Activated naive CD4-positive, alpha-beta T cell treated with anti-CD3 and anti-CD28 coated beads for 36 hours (primary cell): ENCODE measurements around the gene ADAM17. TPM values are rescaled to one million over a fixed set of nuclear protein-coding genes. Genes with fewer than 3 reads are reported as not detected.

Experiments used
- CTCF ChIA-PET: fragments of 350-600 bp; sonication (Branson Sonifier 250); formaldehyde crosslinking; loops from one replicate; lab custom pipeline; 2021; ENCODE audit warnings: antibody characterized with exemption; lab: Charles Lee
- DNase-seq: peaks from one replicate; pipeline ENCODE4 v3.0.0-alpha.2; 2020
- H3K27ac Mint-ChIP-seq: one replicate; pipeline ENCODE4 v1.8.0; 2021; ENCODE audit warnings: mild to moderate bottlenecking, mixed read lengths
- H3K27me3 Mint-ChIP-seq: one replicate; pipeline ENCODE4 v1.8.0; 2021; ENCODE audit warnings: low read depth, mixed read lengths
- H3K36me3 Mint-ChIP-seq: one replicate; pipeline ENCODE4 v1.8.0; 2021; ENCODE audit warnings: low read depth, mixed read lengths
- H3K4me1 Mint-ChIP-seq: one replicate; pipeline ENCODE4 v1.8.0; 2021; ENCODE audit warnings: low read depth, mixed read lengths
- H3K4me3 Mint-ChIP-seq: one replicate; pipeline ENCODE4 v1.8.0; 2021; ENCODE audit warnings: mild to moderate bottlenecking, moderate library complexity, mixed read lengths
- H3K9me3 Mint-ChIP-seq: one replicate; pipeline ENCODE4 v1.8.0; 2021; ENCODE audit warnings: mixed read lengths
- intact Hi-C: fragments of 100-400 bp; cut with micrococcal nuclease; formaldehyde crosslinking; loops from one replicate; pipeline ENCODE4 v1.15.1; 2023
- total RNA-seq, 2 experiments: library from RNA; stranded (reverse); gene quantifications; one replicate each; pipeline ENCODE4 v1.2.3, GENCODE V29; 2021

ADAM17 gene
- total RNA-seq, 2 experiments from 2014 or later, result 10.5 to 11.0 TPM

DNA sequence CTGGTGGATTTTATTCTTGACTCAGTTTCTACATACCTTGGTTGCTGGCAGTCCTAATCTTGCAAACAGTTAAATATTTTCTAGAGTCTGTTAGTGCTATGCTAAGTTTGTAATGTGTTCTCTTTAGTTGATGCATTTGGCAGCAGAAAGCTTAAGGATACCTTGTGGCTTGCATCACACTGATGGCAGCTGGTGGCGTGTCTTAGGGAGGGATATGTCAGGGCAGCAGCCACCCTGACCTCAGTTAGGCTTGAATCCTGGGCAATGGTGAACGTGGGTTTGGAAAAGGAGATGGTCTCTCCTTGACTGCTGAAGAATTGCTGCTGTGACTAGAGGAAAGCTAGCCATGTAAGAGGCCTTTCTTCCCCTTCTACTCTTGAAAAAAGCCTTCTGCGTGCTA lies 77.1 kb downstream of the ADAM17 start:
- no peak overlapping the region for H3K4me3 Mint-ChIP-seq
- H3K36me3 Mint-ChIP-seq, result peaks cover 14% of the 10 kb centered on the region
- peak overlapping the region; percentile 30 for H3K27ac Mint-ChIP-seq
- CTCF ChIA-PET, result no interaction called here
- peaks cover 33% of the 10 kb centered on the region for H3K4me1 Mint-ChIP-seq
- H3K27me3 Mint-ChIP-seq, result no peaks in the 10 kb centered on the region
- H3K9me3 Mint-ChIP-seq, result no peaks in the 10 kb centered on the region
- intact Hi-C loops, result loop anchor here (10.0 kb wide), 1 partner anchor 226 kb away; no protein-coding TSS in a partner anchor
- DNase-seq, result no peak

- intact Hi-C loops, result loop anchor here (10.0 kb wide), 1 partner anchor 227 kb away; no protein-coding TSS in a partner anchor
- Mint-ChIP-seq H3K27me3 (no peaks in the 10 kb centered on the region), H3K9me3 (no peaks in the 10 kb centered on the region), H3K4me3 (no peak overlapping the region), H3K27ac (no peak overlapping the region), H3K4me1 (peaks cover 33% of the 10 kb centered on the region), H3K36me3 (peaks cover 12% of the 10 kb centered on the region)
- CTCF ChIA-PET, result no interaction called here
- DNase-seq, result no peak
Observed at GRCh38 chr2:9477914-9478313, 77.7 kb downstream of the ADAM17 start.

DNA sequence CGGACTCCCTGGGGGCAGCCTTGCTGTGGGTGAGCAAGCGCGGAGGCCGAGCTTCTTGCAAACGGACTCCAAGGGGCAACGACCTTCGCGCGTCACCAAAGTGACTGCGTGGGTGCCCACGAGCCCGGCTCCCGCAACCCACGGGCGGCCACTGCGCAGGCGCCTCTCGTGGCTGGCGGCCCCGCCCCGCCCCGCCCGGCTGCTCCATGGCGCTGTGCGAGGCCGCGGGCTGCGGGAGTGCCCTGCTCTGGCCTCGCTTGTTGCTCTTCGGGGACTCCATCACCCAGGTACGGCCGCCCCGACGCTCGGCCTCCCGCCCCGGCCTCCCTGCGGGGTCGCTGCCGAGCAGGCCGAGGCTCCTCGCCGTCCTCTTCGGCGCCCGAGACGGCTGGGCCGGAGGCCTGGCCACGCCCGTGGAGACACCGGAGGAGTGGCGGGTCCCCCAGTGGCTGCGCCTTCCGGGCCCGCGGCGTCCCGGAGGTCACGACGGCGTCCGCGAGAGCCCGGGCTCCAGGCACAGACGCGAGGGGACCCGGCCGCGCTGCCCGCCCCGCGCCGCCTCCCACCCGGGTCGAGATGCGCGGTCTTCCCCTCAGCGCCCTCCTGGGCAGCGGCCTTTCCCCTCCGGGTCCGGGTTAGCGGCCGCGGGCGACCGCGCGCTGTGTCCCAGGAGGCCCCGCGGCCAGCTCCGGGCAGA lies 81.1 kb downstream of the ADAM17 start, which contains the start of gene IAH1:
Gene IAH1 (plus strand): TSS at position 191 of the 697 bp plus-strand sequence. CDS start 16 bp downstream, at position 207.
- peak within 1 kb of the TSS; percentile 72 for H3K27ac Mint-ChIP-seq
- intact Hi-C loops, result loop anchor here (1.0 to 10.0 kb wide), 6 partner anchors 18 to 308 kb away; partner anchors contain the start of genes ADAM17 and YWHAQ
- peaks cover 33% of the 10 kb centered on the region for H3K4me1 Mint-ChIP-seq
- H3K4me3 Mint-ChIP-seq, result peak within 1 kb of the TSS; percentile 75
- CTCF ChIA-PET, result interaction anchor here (0.6 to 1.6 kb wide), 5 partner anchors 10 to 295 kb away, joined by 3 to 9 read pairs (median 4); partner anchors contain the start of gene ADAM17
- H3K9me3 Mint-ChIP-seq, result no peaks in the 10 kb centered on the region
- no peaks in the 10 kb centered on the region for H3K27me3 Mint-ChIP-seq
- peaks cover 24% of the 10 kb centered on the region for H3K36me3 Mint-ChIP-seq
- DNase-seq, result peak; percentile 57

DNA sequence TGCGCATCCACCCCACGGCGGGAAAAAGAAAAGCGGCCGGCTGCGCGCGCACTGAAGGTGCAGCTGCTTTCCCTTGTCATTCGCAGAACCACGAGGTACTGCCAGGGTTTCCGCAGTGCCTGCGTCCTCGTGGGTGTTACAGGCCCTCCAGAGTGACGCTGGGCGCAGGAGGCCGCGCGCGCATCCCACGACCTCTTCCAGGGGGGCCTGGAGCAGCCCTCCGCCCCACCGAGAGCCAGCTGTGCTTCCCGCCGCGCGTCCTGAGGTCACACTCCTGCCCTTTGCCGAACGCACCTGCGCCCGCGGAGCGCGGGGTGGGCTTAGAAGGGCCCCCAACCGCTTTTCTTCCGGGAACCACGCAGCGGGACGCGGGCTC lies 81.7 kb downstream of the ADAM17 start:
- DNase-seq, result peak; percentile 67
- CTCF ChIA-PET, result interaction anchor here (1.1 to 1.6 kb wide), 3 partner anchors 20 to 296 kb away, joined by 3 to 9 read pairs (median 4); partner anchors contain the start of gene ADAM17
- peaks cover 33% of the 10 kb centered on the region for H3K4me1 Mint-ChIP-seq
- intact Hi-C loops, result loop anchor here (1.0 to 10.0 kb wide), 6 partner anchors 19 to 308 kb away; partner anchors contain the start of genes CPSF3, ITGB1BP1 and YWHAQ
- peaks cover 24% of the 10 kb centered on the region for H3K36me3 Mint-ChIP-seq
- H3K27ac Mint-ChIP-seq, result peak overlapping the region; percentile 46
- no peaks in the 10 kb centered on the region for H3K9me3 Mint-ChIP-seq
- no peaks in the 10 kb centered on the region for H3K27me3 Mint-ChIP-seq
- peak overlapping the region; percentile 66 for H3K4me3 Mint-ChIP-seq

DNA sequence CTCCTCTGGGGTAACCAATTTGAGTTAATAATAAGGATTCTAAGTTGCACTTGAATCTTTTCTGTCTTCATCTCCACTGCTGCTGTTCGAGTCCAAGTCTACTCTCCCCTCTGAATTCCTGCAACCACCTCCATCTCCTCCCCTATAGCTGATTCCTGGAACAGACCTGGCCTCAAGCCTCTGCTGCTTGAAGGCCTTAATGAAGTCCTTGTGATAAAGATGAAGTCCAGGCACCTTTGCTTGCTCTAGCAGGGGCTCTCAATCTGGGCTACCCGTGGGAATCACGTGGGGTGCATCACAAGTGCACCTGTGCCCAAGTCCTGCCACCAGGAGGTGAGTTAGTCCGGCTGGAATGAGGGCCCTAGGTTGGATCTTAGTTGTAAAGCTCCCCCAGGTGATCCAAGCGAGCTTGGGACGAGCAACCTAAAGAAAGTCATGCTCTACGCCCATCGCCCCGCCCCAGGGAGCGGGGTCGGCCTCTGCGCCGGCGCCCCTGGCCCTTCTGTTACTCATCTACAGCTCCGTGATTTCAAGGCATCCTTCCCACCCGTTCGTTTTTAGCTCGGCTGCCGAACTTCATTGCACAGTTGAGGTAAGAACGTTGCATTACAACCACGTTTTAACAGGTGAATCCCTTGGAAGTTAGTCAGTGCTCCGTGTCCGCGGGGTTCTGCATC lies 82.2 kb downstream of the ADAM17 start:
- no peaks in the 10 kb centered on the region for H3K9me3 Mint-ChIP-seq
- no peaks in the 10 kb centered on the region for H3K27me3 Mint-ChIP-seq
- peaks cover 23% of the 10 kb centered on the region for H3K36me3 Mint-ChIP-seq
- H3K4me1 Mint-ChIP-seq, result peaks cover 31% of the 10 kb centered on the region
- CTCF ChIA-PET, result interaction anchor here (0.8 to 1.6 kb wide), 4 partner anchors 19 to 296 kb away, joined by 3 to 9 read pairs (median 4); partner anchors contain the start of gene ADAM17
- peak; percentile 48 for DNase-seq
- peak overlapping the region; percentile 46 for H3K27ac Mint-ChIP-seq
- intact Hi-C loops, result loop anchor here (1.0 to 10.0 kb wide), 2 partner anchors 50 to 231 kb away; partner anchors contain the start of genes CPSF3 and ITGB1BP1
- H3K4me3 Mint-ChIP-seq, result peak overlapping the region; percentile 66

DNA sequence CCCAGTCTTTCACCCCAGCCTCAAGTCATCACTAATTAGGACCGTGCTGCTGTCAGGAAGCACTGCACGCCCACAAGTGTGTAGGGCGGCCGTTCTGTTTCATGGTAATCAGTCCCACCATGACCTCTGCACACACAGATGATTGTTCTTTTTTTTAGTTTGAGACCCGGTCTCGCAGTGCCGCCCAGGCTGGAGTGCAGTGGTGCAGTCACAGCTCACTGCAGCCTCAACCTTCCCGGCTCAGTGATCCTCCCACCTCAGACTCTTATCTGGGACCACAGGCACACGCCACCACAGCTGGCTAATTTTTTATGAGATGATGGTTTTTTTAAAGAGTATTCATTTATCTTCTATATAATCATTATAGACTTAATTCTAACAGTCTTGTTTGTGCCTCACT lies 83.1 kb downstream of the ADAM17 start:
- H3K4me1 Mint-ChIP-seq, result peaks cover 22% of the 10 kb centered on the region

GRCh38 chr2:9471206-9471605 lies 84.4 kb downstream of the ADAM17 start:
- Mint-ChIP-seq H3K36me3 (peaks cover 25% of the 10 kb centered on the region), H3K27ac (no peak overlapping the region), H3K9me3 (no peaks in the 10 kb centered on the region), H3K4me1 (peaks cover 10% of the 10 kb centered on the region), H3K27me3 (no peaks in the 10 kb centered on the region), H3K4me3 (no peak overlapping the region)
- intact Hi-C loops, result loop anchor here (10.0 kb wide), 1 partner anchor 234 kb away; no protein-coding TSS in a partner anchor
- CTCF ChIA-PET, result no interaction called here
- no peak for DNase-seq

More for the DNA sequence above, 83.1 kb downstream of the ADAM17 start:
- H3K9me3 Mint-ChIP-seq, result no peaks in the 10 kb centered on the region
- H3K27ac Mint-ChIP-seq, result no peak overlapping the region
- CTCF ChIA-PET, result interaction anchor here (0.8 kb wide), 1 partner anchor 26 kb away, joined by 5 read pairs; no protein-coding TSS in a partner anchor
- H3K4me3 Mint-ChIP-seq, result no peak overlapping the region
- H3K27me3 Mint-ChIP-seq, result no peaks in the 10 kb centered on the region
- DNase-seq, result no peak
- peaks cover 25% of the 10 kb centered on the region for H3K36me3 Mint-ChIP-seq
- intact Hi-C loops, result loop anchor here (10.0 kb wide), 1 partner anchor 232 kb away; no protein-coding TSS in a partner anchor

- Mint-ChIP-seq H3K4me1 (no peaks in the 10 kb centered on the region), H3K36me3 (peaks cover 33% of the 10 kb centered on the region), H3K4me3 (no peak overlapping the region), H3K9me3 (no peaks in the 10 kb centered on the region), H3K27ac (no peak overlapping the region), H3K27me3 (no peaks in the 10 kb centered on the region)
- CTCF ChIA-PET, result no interaction called here
- no peak for DNase-seq
- intact Hi-C loops, result no loop called here
Observed at GRCh38 chr2:9467687-9468086, 87.9 kb downstream of the ADAM17 start.

DNA sequence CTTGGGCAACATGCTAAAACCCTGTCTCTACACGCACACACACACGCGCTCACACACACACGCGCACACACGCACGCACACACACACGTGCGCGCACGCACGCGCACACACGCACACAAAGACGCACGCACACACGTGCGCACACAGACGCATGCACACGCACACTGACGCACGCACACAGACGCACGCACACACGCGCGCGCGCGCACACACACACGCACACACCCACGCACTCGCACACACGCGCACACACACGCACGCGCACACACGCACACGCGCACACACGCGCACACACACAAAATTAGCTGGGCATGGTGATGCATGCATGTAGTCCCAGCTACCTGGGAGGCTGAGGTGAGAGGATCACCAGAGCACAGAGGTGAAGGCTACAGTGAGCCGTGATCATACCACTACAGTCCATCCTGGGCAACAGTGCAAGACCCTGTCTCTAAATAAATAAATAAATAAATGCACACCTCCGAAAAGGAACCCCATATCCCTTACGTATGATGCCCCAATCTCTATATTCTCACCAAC lies 89.4 kb downstream of the ADAM17 start:
- H3K9me3 Mint-ChIP-seq, result no peaks in the 10 kb centered on the region
- no peak overlapping the region for H3K27ac Mint-ChIP-seq
- no peaks in the 10 kb centered on the region for H3K27me3 Mint-ChIP-seq
- CTCF ChIA-PET, result no interaction called here
- no peaks in the 10 kb centered on the region for H3K4me1 Mint-ChIP-seq
- intact Hi-C loops, result no loop called here
- no peak for DNase-seq
- H3K36me3 Mint-ChIP-seq, result peaks cover 26% of the 10 kb centered on the region
- no peak overlapping the region for H3K4me3 Mint-ChIP-seq

DNA sequence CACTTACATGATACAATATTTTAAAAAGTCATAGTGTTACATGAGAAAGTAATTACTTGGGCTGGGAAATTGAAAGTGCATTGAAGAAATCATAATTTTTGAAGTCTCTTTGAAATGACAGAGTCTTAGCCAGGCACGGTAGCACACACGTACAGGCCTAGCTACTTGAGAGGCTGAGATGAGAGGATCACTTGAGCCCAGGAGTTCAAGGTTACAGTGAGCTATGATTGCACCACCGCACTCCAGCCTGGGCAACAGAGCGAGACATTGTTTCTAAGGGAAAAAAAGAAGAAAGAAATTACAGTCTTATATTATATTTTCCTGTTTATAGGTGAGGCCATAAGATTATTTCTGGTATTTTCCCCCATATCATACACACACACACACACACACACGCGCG lies 90.5 kb downstream of the ADAM17 start:
- H3K4me1 Mint-ChIP-seq, result no peaks in the 10 kb centered on the region
- peaks cover 28% of the 10 kb centered on the region for H3K36me3 Mint-ChIP-seq
- no peaks in the 10 kb centered on the region for H3K27me3 Mint-ChIP-seq
- H3K4me3 Mint-ChIP-seq, result no peak overlapping the region
- intact Hi-C loops, result no loop called here
- H3K27ac Mint-ChIP-seq, result no peak overlapping the region
- CTCF ChIA-PET, result no interaction called here
- DNase-seq, result no peak
- no peaks in the 10 kb centered on the region for H3K9me3 Mint-ChIP-seq

GRCh38 chr2:9463698-9464034 lies 92.0 kb downstream of the ADAM17 start:
- Mint-ChIP-seq H3K9me3 (no peaks in the 10 kb centered on the region), H3K27ac (no peak overlapping the region), H3K36me3 (peaks cover 34% of the 10 kb centered on the region), H3K4me1 (no peaks in the 10 kb centered on the region), H3K27me3 (no peaks in the 10 kb centered on the region), H3K4me3 (no peak overlapping the region)
- intact Hi-C loops, result no loop called here
- DNase-seq, result peak; percentile 14
- CTCF ChIA-PET, result no interaction called here
